H1 (cell line): ENCODE measurements around the gene GRK6. TPM values are rescaled to one million over a fixed set of nuclear protein-coding genes. Genes with fewer than 3 reads are reported as not detected.

ENCODE experiments used
- CHD7 ChIP-seq: fragments of 300-600 bp; sonication (generic); IDR thresholded peaks from 2 replicates; pipeline ENCODE4 v1.7.1; 2012; ENCODE audit warnings: low read length, moderate library complexity, mild to moderate bottlenecking, inconsistent platforms; ENCODE audit not compliant: insufficient replicate concordance
- GABPA ChIP-seq: IDR thresholded peaks from 2 replicates; pipeline ENCODE4 v1.6.1; 2011; ENCODE audit warnings: mild to moderate bottlenecking, low read length, moderate library complexity, borderline replicate concordance; ENCODE audit not compliant: insufficient read depth
- HDAC2 ChIP-seq, 2 experiments: fragments of 300-600 bp in 1 of 2; sonication (generic) in 1 of 2; IDR thresholded peaks; 2 replicates each; pipeline ENCODE4 v1.6.1; 2011 to 2012; ENCODE audit warnings: low read depth in 2 of 2, low read length in 2 of 2, mild to moderate bottlenecking in 2 of 2, moderate library complexity in 2 of 2, borderline replicate concordance in 1 of 2, inconsistent platforms in 1 of 2
- KDM1A ChIP-seq: fragments of 200-600, 300-600 bp; sonication (generic); IDR thresholded peaks from 2 replicates; pipeline ENCODE4 v1.7.1; 2016; ENCODE audit warnings: mild to moderate bottlenecking, low read length, borderline replicate concordance
- RBBP5 ChIP-seq: IDR thresholded peaks from 2 replicates; pipeline ENCODE4 v1.7.1; 2012; ENCODE audit warnings: low read depth, mild to moderate bottlenecking, inconsistent platforms, low read length, moderate library complexity, borderline replicate concordance
- polyA plus RNA-seq, 7 experiments: library from polyadenylated mRNA; depleted of rRNA in 3 of 7; stranded (reverse) in 5 of 7; unstranded in 2 of 7; fragments of >200 nt in 5 of 7; fragments of 200-250 nt in 2 of 7; gene quantifications; 1 replicate in 5 of 7; 2 replicates in 1 of 7; 4 replicates in 1 of 7; pipeline versions ENCODE4 v1.2.1 to v1.2.3, GENCODE V29; 2011 to 2013; ENCODE audit warnings: missing spikeins in 2 of 7, mixed read lengths in 2 of 7
- total RNA-seq: library from RNA; stranded (reverse); fragmentation: NEBNext Ultra II Directional; extraction: Animal tissue kit (Norgen Biotek cat#: 25700); gene quantifications from 2 replicates; pipeline ENCODE4 v1.2.1, GENCODE V29; 2021

Gene GRK6
- total and polyA plus RNA-seq, 2 of the 8 experiments (the other 6 are each of a cell fraction or from before 2014, with no cell fraction given): 31.8 to 57.8 TPM

- no peak for TF ChIP-seq CHD7
- TF ChIP-seq RBBP5: no peak
- no peak for TF ChIP-seq HDAC2 (IDR thresholded peaks at IDR 0.05; ENCODE audit: borderline replicate concordance in 1 of 2, low read depth in 2 of 2, low read length in 2 of 2)
- no peak for TF ChIP-seq GABPA
- TF ChIP-seq KDM1A: no peak
Observed at GRCh38 chr5:177387405-177387804, 39.1 kb upstream of the GRK6 start (continued).
